Karpas-422 (cell line): Measurements from ENCODE around the gene ARHGEF28. TPM values are rescaled to one million over a fixed set of nuclear protein-coding genes. Genes with fewer than 3 reads are reported as not detected.

Experiments
- DNase-seq: peaks from one replicate; pipeline ENCODE4 v3.0.0-alpha.2; 2015
- H2AFZ ChIP-seq: fragments of 200-600 bp; sonication (generic); 2 replicates; pipeline ENCODE4 v1.6.1; 2014; ENCODE audit warnings: antibody characterized with exemption, low read length, mixed read lengths
- H3K27ac ChIP-seq: fragments of 200-600 bp; sonication (generic); 2 replicates; pipeline ENCODE4 v1.5.1; 2014; ENCODE audit warnings: mild to moderate bottlenecking, low read length, moderate library complexity
- H3K27me3 ChIP-seq: fragments of 200-600 bp; sonication (generic); 2 replicates; pipeline ENCODE4 v1.6.1; 2014; ENCODE audit warnings: low read length, mixed read lengths
- H3K36me3 ChIP-seq: fragments of 200-600 bp; sonication (generic); 2 replicates; pipeline ENCODE4 v1.6.1; 2014; ENCODE audit warnings: low read length, mixed read lengths; ENCODE audit not compliant: insufficient read depth
- H3K4me1 ChIP-seq: fragments of 200-600 bp; sonication (generic); 2 replicates; pipeline ENCODE4 v1.6.1; 2014; ENCODE audit warnings: mild to moderate bottlenecking, low read length, mixed read lengths
- H3K4me2 ChIP-seq: fragments of 200-600 bp; sonication (generic); 2 replicates; pipeline ENCODE4 v1.6.1; 2014; ENCODE audit warnings: low read length, low read depth, mild to moderate bottlenecking; ENCODE audit not compliant: poor library complexity, severe bottlenecking
- H3K4me3 ChIP-seq: fragments of 200-600 bp; sonication (generic); 2 replicates; pipeline ENCODE4 v1.5.1; 2014; ENCODE audit warnings: mild to moderate bottlenecking, antibody characterized with exemption, low read length, mixed read lengths
- H3K79me2 ChIP-seq: fragments of 200-600 bp; sonication (generic); 2 replicates; pipeline ENCODE4 v1.6.1; 2014; ENCODE audit warnings: mild to moderate bottlenecking, low read length, mixed read lengths
- H3K9ac ChIP-seq: fragments of 200-600 bp; sonication (generic); 2 replicates; pipeline ENCODE4 v1.6.0; 2014; ENCODE audit warnings: low read length
- H3K9me2 ChIP-seq: fragments of 200-600 bp; sonication (generic), shearing (Covaris generic); replicated peaks from 2 replicates; pipeline ENCODE4 v1.6.0; 2014; ENCODE audit warnings: mild to moderate bottlenecking, low read length, moderate library complexity; ENCODE audit not compliant: insufficient read depth
- H3K9me3 ChIP-seq: fragments of 300-700, 200-600 bp; sonication (generic); 2 replicates; pipeline ENCODE4 v1.6.1; 2014; ENCODE audit warnings: low read length, mixed read lengths
- H4K20me1 ChIP-seq: fragments of 200-600 bp; sonication (generic); 2 replicates; pipeline ENCODE4 v1.6.1; 2014; ENCODE audit warnings: mild to moderate bottlenecking, antibody characterized with exemption, low read length, low read depth; ENCODE audit not compliant: insufficient read depth
- total RNA-seq: library from RNA; depleted of rRNA; stranded (reverse); fragments of >200 nt; shearing (Covaris generic); gene quantifications from 2 replicates; pipeline ENCODE4 v1.2.3, GENCODE V29; 2014; ENCODE audit warnings: low replicate concordance

Gene ARHGEF28
- total RNA-seq, 1 experiment from 2014 or later, result not detected

DNA sequence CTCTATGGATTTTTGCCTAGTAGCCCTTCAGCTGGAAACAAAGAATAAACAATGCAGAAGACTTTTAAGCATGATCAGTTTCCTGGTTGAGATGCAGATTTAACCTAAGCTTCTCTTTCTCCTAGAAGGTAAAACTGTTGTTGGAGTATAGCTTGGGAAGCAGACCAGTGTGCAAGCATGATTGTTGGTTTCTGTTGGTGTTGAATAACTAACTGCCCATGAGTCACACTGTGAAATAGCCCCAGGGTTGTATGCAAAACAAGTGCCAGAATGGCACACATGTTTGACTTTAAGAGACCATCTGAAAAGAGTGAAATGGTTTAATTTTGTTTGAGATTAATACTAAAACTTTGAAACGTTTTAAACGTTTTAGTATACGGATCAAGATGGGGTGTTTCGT is 227.1 kb downstream of the ARHGEF28 start:
- H3K4me1 ChIP-seq, result no peaks in the 10 kb centered on the region
- no peaks in the 10 kb centered on the region for H4K20me1 ChIP-seq
- no peak overlapping the region for H3K9ac ChIP-seq
- H3K4me3 ChIP-seq, result no peak overlapping the region
- H3K79me2 ChIP-seq, result no peaks in the 10 kb centered on the region
- H3K27ac ChIP-seq, result no peak overlapping the region
- no peaks in the 10 kb centered on the region for H3K27me3 ChIP-seq
- H3K4me2 ChIP-seq, result no peak overlapping the region
- no peaks in the 10 kb centered on the region for H3K36me3 ChIP-seq
- H3K9me3 ChIP-seq, result no peaks in the 10 kb centered on the region
- DNase-seq, result no peak
- H2AFZ ChIP-seq, result no peak overlapping the region
- no peaks in the 10 kb centered on the region for H3K9me2 ChIP-seq

DNA sequence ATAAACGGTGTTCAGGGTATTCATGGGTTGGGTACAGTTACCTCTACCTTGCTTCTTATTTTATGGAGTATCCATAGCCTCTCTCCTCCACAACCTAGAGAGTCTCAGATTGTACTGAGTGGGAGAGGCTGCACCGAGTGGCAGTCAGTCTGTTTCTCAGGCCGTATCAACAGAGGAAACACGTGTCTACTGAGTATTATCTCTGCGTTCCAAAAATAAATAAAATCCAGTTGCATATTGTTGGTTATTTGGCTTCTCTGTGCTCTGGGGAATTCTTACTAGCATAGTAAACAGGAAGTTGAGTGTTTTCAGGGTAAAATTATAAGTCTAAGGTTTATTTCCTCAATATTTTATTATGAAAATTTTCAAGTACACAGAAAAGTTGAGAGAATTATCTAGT is 231.0 kb downstream of the ARHGEF28 start:
- DNase-seq, result no peak
- no peak overlapping the region for H3K9ac ChIP-seq
- H4K20me1 ChIP-seq, result no peaks in the 10 kb centered on the region
- H3K4me1 ChIP-seq, result no peaks in the 10 kb centered on the region
- no peaks in the 10 kb centered on the region for H3K9me3 ChIP-seq
- no peak overlapping the region for H3K27ac ChIP-seq
- H3K4me3 ChIP-seq, result no peak overlapping the region
- no peaks in the 10 kb centered on the region for H3K9me2 ChIP-seq
- no peak overlapping the region for H3K4me2 ChIP-seq
- no peaks in the 10 kb centered on the region for H3K27me3 ChIP-seq
- no peak overlapping the region for H2AFZ ChIP-seq
- no peaks in the 10 kb centered on the region for H3K36me3 ChIP-seq
- H3K79me2 ChIP-seq, result no peaks in the 10 kb centered on the region

DNA sequence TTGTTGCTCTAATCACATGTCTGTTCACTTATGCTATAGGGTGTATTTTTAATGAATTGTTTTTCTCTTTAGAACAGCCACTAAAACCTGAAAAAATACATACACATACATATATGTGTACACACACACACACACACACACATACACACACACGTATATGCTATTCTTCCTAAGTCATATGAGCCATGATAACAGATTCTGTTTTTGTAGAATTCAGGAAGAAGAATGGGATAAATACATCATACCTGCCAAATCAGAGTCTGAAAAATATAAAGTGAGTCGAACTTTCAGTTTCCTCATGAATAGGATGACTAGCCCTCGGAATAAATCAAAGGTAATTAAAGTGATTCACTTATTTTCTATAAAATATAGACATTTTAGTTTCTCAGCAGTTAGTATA is 231.4 kb downstream of the ARHGEF28 start:
- Histone ChIP-seq H3K27me3 (no peaks in the 10 kb centered on the region), H3K79me2 (no peaks in the 10 kb centered on the region), H2AFZ (no peak overlapping the region), H3K9me2 (no peaks in the 10 kb centered on the region), H3K4me2 (no peak overlapping the region), H3K36me3 (no peaks in the 10 kb centered on the region), H4K20me1 (no peaks in the 10 kb centered on the region), H3K4me3 (no peak overlapping the region), H3K27ac (no peak overlapping the region), H3K9me3 (no peaks in the 10 kb centered on the region), H3K9ac (no peak overlapping the region), H3K4me1 (no peaks in the 10 kb centered on the region)
- no peak for DNase-seq

DNA sequence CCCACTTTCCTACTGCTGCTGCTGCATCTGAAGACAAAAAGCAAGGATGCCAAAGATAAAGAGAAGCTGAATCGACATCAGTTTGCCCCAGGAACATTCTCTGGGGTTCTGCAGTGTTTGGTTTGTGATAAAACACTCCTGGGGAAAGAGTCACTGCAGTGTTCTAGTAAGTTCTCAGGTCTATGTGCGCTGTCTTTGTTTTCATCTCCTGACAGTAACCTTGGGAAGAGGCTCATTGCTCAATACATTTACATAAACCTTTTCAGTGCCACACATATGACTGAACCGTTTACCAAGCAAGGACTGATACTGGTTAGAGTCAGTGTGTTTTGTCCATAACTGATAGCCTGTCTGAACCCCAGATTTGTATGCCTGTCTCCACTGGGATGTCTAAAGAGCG is 232.1 kb downstream of the ARHGEF28 start:
- no peaks in the 10 kb centered on the region for H3K4me1 ChIP-seq
- no peak overlapping the region for H3K27ac ChIP-seq
- no peak overlapping the region for H3K9ac ChIP-seq
- H3K4me3 ChIP-seq, result no peak overlapping the region
- no peaks in the 10 kb centered on the region for H4K20me1 ChIP-seq
- no peaks in the 10 kb centered on the region for H3K9me3 ChIP-seq
- no peaks in the 10 kb centered on the region for H3K9me2 ChIP-seq
- no peak for DNase-seq
- H3K27me3 ChIP-seq, result no peaks in the 10 kb centered on the region
- no peak overlapping the region for H2AFZ ChIP-seq
- H3K4me2 ChIP-seq, result no peak overlapping the region
- H3K36me3 ChIP-seq, result no peaks in the 10 kb centered on the region
- no peaks in the 10 kb centered on the region for H3K79me2 ChIP-seq

- Histone ChIP-seq H3K27ac (no peak overlapping the region), H3K79me2 (no peaks in the 10 kb centered on the region), H3K9me3 (no peaks in the 10 kb centered on the region), H3K4me1 (no peaks in the 10 kb centered on the region), H2AFZ (no peak overlapping the region), H3K27me3 (no peaks in the 10 kb centered on the region), H3K9ac (no peak overlapping the region), H3K36me3 (no peaks in the 10 kb centered on the region), H3K9me2 (no peaks in the 10 kb centered on the region), H3K4me2 (no peak overlapping the region), H4K20me1 (no peaks in the 10 kb centered on the region), H3K4me3 (no peak overlapping the region)
- DNase-seq, result no peak
Observed at GRCh38 chr5:73858776-73859175, 232.8 kb downstream of the ARHGEF28 start.

DNA sequence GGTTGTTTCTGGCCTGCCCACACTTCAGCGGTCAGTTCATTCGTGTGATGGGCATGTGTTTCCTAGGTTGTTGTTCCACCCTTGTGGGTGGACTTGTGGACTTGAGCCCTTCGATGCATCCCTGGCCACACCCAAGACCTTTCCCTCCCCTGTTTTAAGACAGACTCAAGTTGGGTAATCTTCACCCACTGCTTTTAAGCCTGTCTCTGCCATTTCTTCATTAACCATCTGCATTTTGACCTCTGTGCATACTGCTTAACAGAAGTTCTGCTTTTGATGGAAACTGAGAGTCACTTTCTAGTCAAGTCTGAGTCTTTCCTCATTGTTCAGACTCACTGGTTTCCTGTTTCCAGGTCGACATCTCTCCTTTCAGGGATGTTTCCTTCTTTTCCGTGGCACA is 233.7 kb downstream of the ARHGEF28 start:
- H3K9ac ChIP-seq, result no peak overlapping the region
- no peak overlapping the region for H3K4me3 ChIP-seq
- H3K27me3 ChIP-seq, result no peaks in the 10 kb centered on the region
- H3K9me2 ChIP-seq, result no peaks in the 10 kb centered on the region
- no peaks in the 10 kb centered on the region for H4K20me1 ChIP-seq
- DNase-seq, result no peak
- H3K9me3 ChIP-seq, result no peaks in the 10 kb centered on the region
- no peaks in the 10 kb centered on the region for H3K4me1 ChIP-seq
- H2AFZ ChIP-seq, result 0 out of 2 replicates have a peak overlapping the region, but pooled peaks have one; percentile 43
- H3K4me2 ChIP-seq, result no peak overlapping the region
- H3K36me3 ChIP-seq, result no peaks in the 10 kb centered on the region
- no peak overlapping the region for H3K27ac ChIP-seq
- H3K79me2 ChIP-seq, result no peaks in the 10 kb centered on the region

GRCh38 chr5:73861313-73861988 is 235.5 kb downstream of the ARHGEF28 start:
- Histone ChIP-seq H3K4me1 (no peaks in the 10 kb centered on the region), H3K4me2 (no peak overlapping the region), H3K9ac (no peak overlapping the region), H3K36me3 (no peaks in the 10 kb centered on the region), H3K4me3 (no peak overlapping the region), H3K9me3 (no peaks in the 10 kb centered on the region), H2AFZ (no peak overlapping the region), H3K27me3 (no peaks in the 10 kb centered on the region), H3K27ac (no peak overlapping the region), H3K79me2 (no peaks in the 10 kb centered on the region), H4K20me1 (no peaks in the 10 kb centered on the region), H3K9me2 (no peaks in the 10 kb centered on the region)
- DNase-seq, result no peak

DNA sequence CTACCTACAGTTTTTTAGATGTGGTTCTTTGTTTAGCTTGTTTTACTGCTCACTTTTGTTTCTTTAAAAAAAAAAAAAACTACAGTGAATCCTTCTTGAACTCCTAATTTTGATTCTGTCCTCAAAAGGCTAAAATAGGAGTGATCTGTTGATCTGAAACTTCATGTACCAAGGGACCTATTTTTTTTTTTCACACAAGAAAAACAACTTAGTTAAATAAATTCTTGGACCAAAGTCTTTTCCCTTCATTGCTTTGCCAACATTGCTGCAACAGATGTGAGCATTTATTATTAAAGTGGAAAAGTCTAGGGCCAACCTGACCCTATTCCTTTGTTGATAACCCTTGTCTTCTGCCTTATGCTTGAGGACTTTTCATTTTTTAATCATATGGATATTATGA is 236.8 kb downstream of the ARHGEF28 start:
- H3K27ac ChIP-seq, result no peak overlapping the region
- no peaks in the 10 kb centered on the region for H3K9me2 ChIP-seq
- no peaks in the 10 kb centered on the region for H3K4me1 ChIP-seq
- no peaks in the 10 kb centered on the region for H3K36me3 ChIP-seq
- no peaks in the 10 kb centered on the region for H3K27me3 ChIP-seq
- no peak overlapping the region for H3K4me2 ChIP-seq
- H3K79me2 ChIP-seq, result no peaks in the 10 kb centered on the region
- DNase-seq, result no peak
- no peak overlapping the region for H3K9ac ChIP-seq
- no peaks in the 10 kb centered on the region for H4K20me1 ChIP-seq
- no peak overlapping the region for H3K4me3 ChIP-seq
- no peak overlapping the region for H2AFZ ChIP-seq
- H3K9me3 ChIP-seq, result no peaks in the 10 kb centered on the region
